HepG2 (cell line): Measurements from ENCODE around the gene GNAI2. TPM values are rescaled to one million over a fixed set of nuclear protein-coding genes. Genes with fewer than 3 reads are reported as not detected.

ENCODE experiments used
- ATF3 ChIP-seq: sonication (generic); formaldehyde crosslinking; IDR thresholded peaks from 2 replicates; pipeline ENCODE4 v1.4.0; 2020; ENCODE audit warnings: missing genetic modification reagents
- ELF3 ChIP-seq: IDR thresholded peaks from 2 replicates; pipeline ENCODE4 v1.6.1; 2016; ENCODE audit warnings: missing genetic modification reagents, missing compliant biosample characterization
- FOXK1 ChIP-seq: sonication (generic); formaldehyde crosslinking; IDR thresholded peaks from 2 replicates; pipeline ENCODE4 v1.4.0; 2020; ENCODE audit warnings: low read depth, missing genetic modification reagents, borderline replicate concordance
- GATA4 ChIP-seq: sonication (generic); IDR thresholded peaks from 2 replicates; pipeline ENCODE4 v1.6.1; 2016; ENCODE audit warnings: antibody characterized with exemption, low read depth, borderline replicate concordance
- JDP2 ChIP-seq: sonication (generic); formaldehyde crosslinking; IDR thresholded peaks from 2 replicates; pipeline ENCODE4 v1.8.1; 2022; ENCODE audit warnings: missing genetic modification reagents, borderline replicate concordance
- NFKBIZ ChIP-seq: IDR thresholded peaks from 2 replicates; pipeline ENCODE4 v1.6.1; 2018; ENCODE audit warnings: missing genetic modification reagents, missing compliant biosample characterization
- PITX1 ChIP-seq: sonication (generic); formaldehyde crosslinking; IDR thresholded peaks from 2 replicates; pipeline ENCODE4 v1.5.1; 2020; ENCODE audit warnings: mild to moderate bottlenecking, missing genetic modification reagents
- RXRA ChIP-seq: sonication (generic); formaldehyde crosslinking; IDR thresholded peaks from 2 replicates; pipeline ENCODE4 v1.5.1; 2020; ENCODE audit warnings: missing genetic modification reagents
- SNAPC5 ChIP-seq: sonication (generic); formaldehyde crosslinking; IDR thresholded peaks from 2 replicates; pipeline ENCODE4 v1.8.1; 2023; ENCODE audit warnings: mild to moderate bottlenecking, missing genetic modification reagents, borderline replicate concordance
- THYN1 ChIP-seq: sonication (generic); formaldehyde crosslinking; IDR thresholded peaks from 2 replicates; pipeline ENCODE4 v1.8.1; 2023; ENCODE audit warnings: low read depth, mild to moderate bottlenecking, moderate library complexity, missing genetic modification reagents, borderline replicate concordance
- ZBTB1 ChIP-seq: sonication (generic); formaldehyde crosslinking; IDR thresholded peaks from 2 replicates; pipeline ENCODE4 v1.4.0; 2020; ENCODE audit warnings: missing genetic modification reagents, borderline replicate concordance
- ZBTB4 ChIP-seq: sonication (generic); formaldehyde crosslinking; IDR thresholded peaks from 2 replicates; pipeline ENCODE4 v1.4.0; 2020; ENCODE audit warnings: missing genetic modification reagents, mild to moderate bottlenecking, borderline replicate concordance
- ZBTB7B ChIP-seq: sonication (generic); formaldehyde crosslinking; IDR thresholded peaks from 2 replicates; pipeline ENCODE4 v1.4.0; 2020; ENCODE audit warnings: missing genetic modification reagents
- ZBTB8A ChIP-seq: sonication (generic); formaldehyde crosslinking; IDR thresholded peaks from 2 replicates; pipeline ENCODE4 v1.4.0; 2020; ENCODE audit warnings: mild to moderate bottlenecking, low read depth, missing genetic modification reagents, borderline replicate concordance
- ZFP36 ChIP-seq: fragments of 150-350 bp; IDR thresholded peaks from 2 replicates; pipeline ENCODE4 v1.6.1; 2018; ENCODE audit warnings: borderline replicate concordance, low read length, low read depth; ENCODE audit not compliant: partially characterized antibody
- ZFP62 ChIP-seq: sonication (generic); formaldehyde crosslinking; IDR thresholded peaks from 2 replicates; pipeline ENCODE4 v1.4.0; 2020; ENCODE audit warnings: missing genetic modification reagents
- ZNF230 ChIP-seq: sonication (generic); formaldehyde crosslinking; IDR thresholded peaks from 2 replicates; pipeline ENCODE4 v1.4.0; 2020; ENCODE audit warnings: mild to moderate bottlenecking, missing genetic modification reagents
- ZNF235 ChIP-seq: sonication (generic); formaldehyde crosslinking; IDR thresholded peaks from 2 replicates; pipeline ENCODE4 v1.8.1; 2023; ENCODE audit warnings: mild to moderate bottlenecking, missing genetic modification reagents, borderline replicate concordance
- ZNF354B ChIP-seq: sonication (generic); formaldehyde crosslinking; IDR thresholded peaks from 2 replicates; pipeline ENCODE4 v1.8.0; 2022; ENCODE audit warnings: mild to moderate bottlenecking, missing genetic modification reagents
- ZNF432 ChIP-seq: sonication (generic); formaldehyde crosslinking; IDR thresholded peaks from 2 replicates; pipeline ENCODE4 v1.5.0; 2020; ENCODE audit warnings: missing genetic modification reagents, mild to moderate bottlenecking, borderline replicate concordance
- ZNF547 ChIP-seq: sonication (generic); formaldehyde crosslinking; IDR thresholded peaks from 2 replicates; pipeline ENCODE4 v1.5.1; 2020; ENCODE audit warnings: mild to moderate bottlenecking, missing genetic modification reagents
- ZNF878 ChIP-seq: sonication (generic); formaldehyde crosslinking; IDR thresholded peaks from 2 replicates; pipeline ENCODE4 v1.8.1; 2023; ENCODE audit warnings: mild to moderate bottlenecking, missing genetic modification reagents, moderate library complexity
- polyA plus RNA-seq, 8 experiments: library from polyadenylated mRNA; depleted of rRNA in 3 of 8; stranded (reverse) in 7 of 8; unstranded in 1 of 8; fragments of >200 nt; fragmentation: Illumina TruSeq in 4 of 8; extraction: Trizol in 4 of 8; gene quantifications; 2 replicates each; pipeline versions ENCODE4 v1.2.1 to v1.2.3, GENCODE V29; 2011 to 2016; ENCODE audit warnings: low read depth in 4 of 8, missing spikeins in 1 of 8, mixed read lengths in 1 of 8; ENCODE audit not compliant: insufficient read depth in 1 of 8
- total RNA-seq, 5 experiments: library from RNA; depleted of rRNA; stranded (reverse); fragments of >200 nt; fragmentation: Illumina TruSeq; extraction: Trizol; gene quantifications; 2 replicates each; pipeline ENCODE4 v1.2.3, GENCODE V29; 2016; ENCODE audit warnings: low read depth in 1 of 5
- TF ChIP-seq, protein P1 (sequence below): sonication (generic); formaldehyde crosslinking; IDR thresholded peaks from 2 replicates; pipeline ENCODE4 v1.4.0; 2020; ENCODE audit warnings: missing genetic modification reagents

GNAI2 gene
- total and polyA plus RNA-seq, 2 of the 13 experiments (the other 11 are each of a cell fraction or from before 2014, with no cell fraction given) = 51.1 to 66.2 TPM

DNA sequence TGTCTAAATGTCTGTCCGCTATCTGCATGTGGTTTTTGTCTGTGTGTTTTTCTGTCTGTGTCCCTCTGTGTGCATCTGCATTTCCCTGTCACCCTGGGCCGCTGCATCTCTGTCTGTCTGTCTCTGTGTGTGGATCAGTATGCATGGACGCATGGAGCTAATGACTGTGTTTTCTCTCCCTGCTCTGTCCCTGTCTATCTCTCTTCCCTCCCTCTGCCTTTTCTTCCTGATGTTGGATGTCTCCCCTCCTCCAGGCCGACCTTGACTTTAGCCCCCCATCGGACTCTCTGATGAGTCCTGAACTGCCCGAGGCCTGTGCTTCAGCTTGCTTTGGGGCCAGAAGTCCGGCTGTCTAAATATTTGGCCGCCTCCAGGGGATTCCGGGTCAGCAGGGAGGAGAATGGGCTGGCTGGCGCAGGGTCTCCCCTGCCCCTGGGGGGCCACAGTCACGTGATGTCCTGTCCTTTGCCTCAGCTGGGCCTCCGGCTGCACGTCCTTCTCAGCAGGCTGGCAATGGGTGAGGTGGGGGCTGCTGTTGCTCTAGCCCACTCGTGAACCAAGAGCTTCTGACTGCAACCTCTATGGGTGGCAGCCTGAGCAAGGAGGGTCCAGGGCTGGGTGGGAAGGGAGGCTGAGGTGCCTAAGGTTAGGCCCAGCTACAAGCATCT, 27.2 kb upstream of the GNAI2 start (continued):
- TF ChIP-seq ZBTB4 (CRISPR knock-in tag) (no peak), ZFP62 (CRISPR knock-in tag) (no peak), FOXK1 (CRISPR knock-in tag) (peak; percentile 32; the same call in 1 of the 2 replicates), ZNF230 (CRISPR knock-in tag) (0 out of 2 replicates have a peak, but pooled peaks have one; percentile 11), ZBTB1 (CRISPR knock-in tag) (no peak), NFKBIZ (CRISPR knock-in tag) (no peak), ELF3 (peak; percentile 87), ZNF432 (CRISPR knock-in tag) (no peak), THYN1 (CRISPR knock-in tag) (no peak), PITX1 (CRISPR knock-in tag) (peak; percentile 98), ZNF547 (peak; percentile 74; the same call in 1 of the 2 replicates), ZBTB8A (CRISPR knock-in tag) (no peak; the same call in 1 of the 2 replicates), ZNF354B (CRISPR knock-in tag) (0 out of 2 replicates have a peak, but pooled peaks have one; percentile 54), RXRA (CRISPR knock-in tag) (peak; percentile 98), ATF3 (CRISPR knock-in tag) (no peak), ZBTB7B (CRISPR knock-in tag) (peak; percentile 100), GATA4 (no peak; the same call in 1 of the 2 replicates), ZFP36 (no peak), JDP2 (CRISPR knock-in tag) (no peak; the same call in 1 of the 2 replicates), ZNF878 (peak; percentile 75; the same call in 1 of the 2 replicates), ZNF235 (peak; percentile 91; the same call in 1 of the 2 replicates), SNAPC5 (0 out of 2 replicates have a peak, but pooled peaks have one; percentile 72)
- TF ChIP-seq, protein P1, sequence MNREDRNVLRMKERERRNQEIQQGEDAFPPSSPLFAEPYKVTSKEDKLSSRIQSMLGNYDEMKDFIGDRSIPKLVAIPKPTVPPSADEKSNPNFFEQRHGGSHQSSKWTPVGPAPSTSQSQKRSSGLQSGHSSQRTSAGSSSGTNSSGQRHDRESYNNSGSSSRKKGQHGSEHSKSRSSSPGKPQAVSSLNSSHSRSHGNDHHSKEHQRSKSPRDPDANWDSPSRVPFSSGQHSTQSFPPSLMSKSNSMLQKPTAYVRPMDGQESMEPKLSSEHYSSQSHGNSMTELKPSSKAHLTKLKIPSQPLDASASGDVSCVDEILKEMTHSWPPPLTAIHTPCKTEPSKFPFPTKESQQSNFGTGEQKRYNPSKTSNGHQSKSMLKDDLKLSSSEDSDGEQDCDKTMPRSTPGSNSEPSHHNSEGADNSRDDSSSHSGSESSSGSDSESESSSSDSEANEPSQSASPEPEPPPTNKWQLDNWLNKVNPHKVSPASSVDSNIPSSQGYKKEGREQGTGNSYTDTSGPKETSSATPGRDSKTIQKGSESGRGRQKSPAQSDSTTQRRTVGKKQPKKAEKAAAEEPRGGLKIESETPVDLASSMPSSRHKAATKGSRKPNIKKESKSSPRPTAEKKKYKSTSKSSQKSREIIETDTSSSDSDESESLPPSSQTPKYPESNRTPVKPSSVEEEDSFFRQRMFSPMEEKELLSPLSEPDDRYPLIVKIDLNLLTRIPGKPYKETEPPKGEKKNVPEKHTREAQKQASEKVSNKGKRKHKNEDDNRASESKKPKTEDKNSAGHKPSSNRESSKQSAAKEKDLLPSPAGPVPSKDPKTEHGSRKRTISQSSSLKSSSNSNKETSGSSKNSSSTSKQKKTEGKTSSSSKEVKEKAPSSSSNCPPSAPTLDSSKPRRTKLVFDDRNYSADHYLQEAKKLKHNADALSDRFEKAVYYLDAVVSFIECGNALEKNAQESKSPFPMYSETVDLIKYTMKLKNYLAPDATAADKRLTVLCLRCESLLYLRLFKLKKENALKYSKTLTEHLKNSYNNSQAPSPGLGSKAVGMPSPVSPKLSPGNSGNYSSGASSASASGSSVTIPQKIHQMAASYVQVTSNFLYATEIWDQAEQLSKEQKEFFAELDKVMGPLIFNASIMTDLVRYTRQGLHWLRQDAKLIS (CRISPR knock-in tag) = no peak
